SK-N-SH (cell line): ENCODE results near the gene IQCK. TPM values are rescaled to one million over a fixed set of nuclear protein-coding genes. Genes with fewer than 3 reads are reported as not detected.

Experiments
- CTCF ChIA-PET: fragments of 300-600, 350-600 bp; formaldehyde crosslinking; extraction: SDS; loops from one replicate; lab custom pipeline; 2021; lab: Yijun Ruan, JAX
- POLR2A ChIA-PET: fragments of 350-600 bp; sonication (Branson Sonifier 250); formaldehyde crosslinking; extraction: SDS; loops from one replicate; lab custom pipeline; 2020; ENCODE audit warnings: antibody characterized with exemption, inconsistent platforms; lab: Yijun Ruan, JAX
- DNase-seq: peaks from one replicate; pipeline ENCODE4 v3.0.0; 2012
- H2AFZ ChIP-seq: fragments of 200-600 bp; sonication (generic); 2 replicates; pipeline ENCODE4 v1.8.1; 2016; ENCODE audit warnings: antibody characterized with exemption, mild to moderate bottlenecking, low read depth
- H3F3A ChIP-seq: fragments of 200-600 bp; sonication (generic); replicated peaks from 2 replicates; pipeline ENCODE3; 2016; ENCODE audit warnings: antibody characterized with exemption, mild to moderate bottlenecking; ENCODE audit not compliant: insufficient read depth
- H3K27ac ChIP-seq, 2 experiments: fragments of 200-500 bp in 1 of 2; fragments of 200-600 bp in 1 of 2; sonication (Bioruptor generic) in 1 of 2; sonication (generic), shearing (Covaris generic) in 1 of 2; 2 replicates each; pipeline versions ENCODE4 v1.5.1 to v1.6.1; 2014 to 2016; ENCODE audit warnings: low read depth in 2 of 2, inconsistent platforms in 1 of 2, low read length in 1 of 2, mild to moderate bottlenecking in 1 of 2, mixed read lengths in 1 of 2
- H3K27me3 ChIP-seq: fragments of 200-600 bp; sonication (generic), shearing (Covaris generic); 2 replicates; pipeline ENCODE4 v1.6.1; 2016; ENCODE audit warnings: mixed run types; ENCODE audit not compliant: insufficient read depth
- H3K36me3 ChIP-seq, 2 experiments: fragments of 200-500 bp in 1 of 2; fragments of 200-600 bp in 1 of 2; sonication (Bioruptor generic) in 1 of 2; sonication (generic) in 1 of 2; replicated peaks in 1 of 2; 2 replicates each; pipeline versions ENCODE3 to v1.5.1; 2014 to 2016; ENCODE audit warnings: low read length in 1 of 2, mild to moderate bottlenecking in 1 of 2; ENCODE audit not compliant: insufficient read depth in 2 of 2, control insufficient read depth in 1 of 2
- H3K4me1 ChIP-seq, 2 experiments: fragments of 200-500 bp in 1 of 2; fragments of 200-600 bp in 1 of 2; sonication (Bioruptor generic) in 1 of 2; sonication (generic), shearing (Covaris generic) in 1 of 2; 2 replicates each; pipeline versions ENCODE4 v1.5.1 to v1.6.1; 2014 to 2016; ENCODE audit warnings: low read depth in 1 of 2, low read length in 1 of 2, mixed run types in 1 of 2; ENCODE audit not compliant: insufficient read depth in 2 of 2, control insufficient read depth in 1 of 2
- H3K4me2 ChIP-seq: fragments of 200-600 bp; sonication (generic), shearing (Covaris generic); 2 replicates; pipeline ENCODE4 v1.6.1; 2017; ENCODE audit warnings: mixed run types
- H3K4me3 ChIP-seq, 2 experiments: fragments of 200-500 bp in 1 of 2; fragments of 200-600 bp in 1 of 2; sonication (Bioruptor generic) in 1 of 2; sonication (generic), shearing (Covaris generic) in 1 of 2; 2 replicates each; pipeline versions ENCODE4 v1.5.1 to v1.8.1; 2014 to 2016; ENCODE audit warnings: low read depth in 2 of 2, inconsistent platforms in 1 of 2, low read length in 1 of 2, mild to moderate bottlenecking in 1 of 2, mixed read lengths in 1 of 2, moderate library complexity in 1 of 2
- H3K79me2 ChIP-seq: fragments of 200-600 bp; sonication (generic); 2 replicates; pipeline ENCODE4 v1.8.1; 2017; ENCODE audit warnings: mild to moderate bottlenecking; ENCODE audit not compliant: insufficient read depth
- H3K9ac ChIP-seq: fragments of 200-600 bp; sonication (generic); 2 replicates; pipeline ENCODE4 v1.6.1; 2017; ENCODE audit warnings: mixed run types
- H3K9me2 ChIP-seq: fragments of 200-600 bp; sonication (generic); 2 replicates; pipeline ENCODE4 v1.6.1; 2017; ENCODE audit warnings: mixed run types
- H3K9me3 ChIP-seq: fragments of 200-600 bp; sonication (generic); 2 replicates; pipeline ENCODE4 v1.6.1; 2017; ENCODE audit warnings: mixed run types, mild to moderate bottlenecking, moderate library complexity
- H4K20me1 ChIP-seq: fragments of 200-600 bp; sonication (generic); 2 replicates; pipeline ENCODE4 v1.6.1; 2017; ENCODE audit warnings: mild to moderate bottlenecking, mixed run types; ENCODE audit not compliant: insufficient read depth
- EP300 ChIP-seq, 2 experiments: IDR thresholded peaks; 2 replicates each; pipeline versions ENCODE4 v1.4.0 to v1.6.1; 2012; ENCODE audit warnings: borderline replicate concordance in 1 of 2, low read depth in 1 of 2, low read length in 1 of 2
- FOSL2 ChIP-seq: IDR thresholded peaks from 2 replicates; pipeline ENCODE4 v1.4.0; 2012; ENCODE audit warnings: low read depth, mild to moderate bottlenecking, moderate library complexity, borderline replicate concordance
- GABPA ChIP-seq: IDR thresholded peaks from 2 replicates; pipeline ENCODE4 v1.4.0; 2012; ENCODE audit warnings: low read depth, mild to moderate bottlenecking
- MEF2A ChIP-seq: IDR thresholded peaks from 2 replicates; pipeline ENCODE4 v1.4.0; 2012; ENCODE audit warnings: low read depth, borderline replicate concordance
- MXI1 ChIP-seq: IDR thresholded peaks from 2 replicates; pipeline ENCODE4 v1.6.1; 2012; ENCODE audit warnings: mild to moderate bottlenecking, low read depth, low read length, improper control_type of control experiment
- NRF1 ChIP-seq: IDR thresholded peaks from 2 replicates; pipeline ENCODE4 v1.6.1; 2012; ENCODE audit warnings: low read depth, mild to moderate bottlenecking, low read length
- POLR2AphosphoS5 ChIP-seq: IDR thresholded peaks from 2 replicates; pipeline ENCODE4 v1.6.1; 2012; ENCODE audit warnings: low read depth, low read length
- RFX5 ChIP-seq: IDR thresholded peaks from 2 replicates; pipeline ENCODE4 v1.6.1; 2012; ENCODE audit warnings: mild to moderate bottlenecking, improper control_type of control experiment, low read length
- SIN3A ChIP-seq: IDR thresholded peaks from 2 replicates; pipeline ENCODE4 v1.6.1; 2012; ENCODE audit warnings: low read depth, mild to moderate bottlenecking, low read length, moderate library complexity, borderline replicate concordance
- WGBS: methylation state at CpG from one replicate; pipeline ENCODE4 v1.1.6; 2017; ENCODE audit warnings: low lambda C conversion rate; 5-methylcytosine and 5-hydroxymethylcytosine counted together
- polyA plus RNA-seq, 3 experiments: library from polyadenylated mRNA; depleted of rRNA; stranded (reverse); fragments of >200 nt; gene quantifications; 2 replicates each; pipeline ENCODE4 v1.2.3, GENCODE V29; 2012
- TF ChIP-seq, protein P1 (sequence below): fragments of 150-350 bp; IDR thresholded peaks from 2 replicates; pipeline ENCODE4 v1.6.1; 2017; ENCODE audit warnings: antibody characterized with exemption, low read length, low read depth, borderline replicate concordance
- TF ChIP-seq, protein P2 (sequence below): IDR thresholded peaks from 2 replicates; pipeline ENCODE4 v1.4.0; 2012; ENCODE audit warnings: low read depth, borderline replicate concordance

Gene IQCK
- polyA plus RNA-seq, 1 of the 3 experiments (the other 2 are of a cell fraction), result 7.3 TPM

- TF ChIP-seq MEF2A, result no peak
These were observed 6.4 kb upstream of the IQCK start (continued) for GRCh38 chr16:19711643-19712042.

DNA sequence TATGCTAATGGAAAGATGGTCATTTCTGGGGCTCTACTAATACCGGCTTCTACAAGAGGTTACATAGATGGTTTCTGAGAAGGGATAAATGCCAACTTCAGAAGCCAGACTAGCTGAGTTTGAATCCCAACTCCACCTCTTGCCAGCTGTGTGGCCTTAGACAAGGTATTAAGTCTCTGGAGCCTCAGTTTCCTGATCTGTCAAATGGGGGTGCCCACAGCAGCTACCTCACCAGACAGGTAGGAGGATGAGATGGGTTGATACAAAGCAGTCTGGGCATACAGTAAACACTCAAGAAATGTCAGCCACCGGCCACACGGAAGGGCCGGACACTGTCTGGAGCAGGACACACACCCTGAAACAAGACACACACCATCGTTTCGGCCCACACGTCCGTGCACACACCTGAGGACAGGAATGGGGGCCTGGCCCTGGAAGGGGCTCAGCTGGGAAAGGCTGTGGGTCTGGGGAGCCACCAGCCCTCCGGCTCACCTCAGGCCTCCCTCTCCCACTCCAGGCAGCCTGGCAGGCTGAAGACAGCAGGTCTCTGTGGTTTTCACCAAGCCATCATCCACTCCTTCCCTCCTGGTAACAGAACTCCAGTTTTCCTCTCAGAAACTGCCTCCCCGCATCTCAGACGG is 5.5 kb upstream of the IQCK start:
- peaks cover 0 to 10% of the 10 kb centered on the region in 2 experiments; a peak in 1 of 4 replicates for H3K4me1 ChIP-seq
- no peak overlapping the region for H3K4me2 ChIP-seq
- peaks cover 75% of the 10 kb centered on the region for H3K79me2 ChIP-seq
- no peak for TF ChIP-seq POLR2AphosphoS5
- TF ChIP-seq, protein P1, sequence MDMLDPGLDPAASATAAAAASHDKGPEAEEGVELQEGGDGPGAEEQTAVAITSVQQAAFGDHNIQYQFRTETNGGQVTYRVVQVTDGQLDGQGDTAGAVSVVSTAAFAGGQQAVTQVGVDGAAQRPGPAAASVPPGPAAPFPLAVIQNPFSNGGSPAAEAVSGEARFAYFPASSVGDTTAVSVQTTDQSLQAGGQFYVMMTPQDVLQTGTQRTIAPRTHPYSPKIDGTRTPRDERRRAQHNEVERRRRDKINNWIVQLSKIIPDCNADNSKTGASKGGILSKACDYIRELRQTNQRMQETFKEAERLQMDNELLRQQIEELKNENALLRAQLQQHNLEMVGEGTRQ, result no peak
- TF ChIP-seq MXI1, result no peak
- no peak for TF ChIP-seq EP300 (IDR thresholded peaks at IDR 0.05; ENCODE audit: borderline replicate concordance in 1 of 2, low read depth in 1 of 2, low read length in 1 of 2)
- TF ChIP-seq FOSL2, result no peak
- TF ChIP-seq NRF1, result no peak
- no peak for TF ChIP-seq SIN3A
- TF ChIP-seq GABPA, result no peak
- no peak for TF ChIP-seq MEF2A
- TF ChIP-seq, protein P2, sequence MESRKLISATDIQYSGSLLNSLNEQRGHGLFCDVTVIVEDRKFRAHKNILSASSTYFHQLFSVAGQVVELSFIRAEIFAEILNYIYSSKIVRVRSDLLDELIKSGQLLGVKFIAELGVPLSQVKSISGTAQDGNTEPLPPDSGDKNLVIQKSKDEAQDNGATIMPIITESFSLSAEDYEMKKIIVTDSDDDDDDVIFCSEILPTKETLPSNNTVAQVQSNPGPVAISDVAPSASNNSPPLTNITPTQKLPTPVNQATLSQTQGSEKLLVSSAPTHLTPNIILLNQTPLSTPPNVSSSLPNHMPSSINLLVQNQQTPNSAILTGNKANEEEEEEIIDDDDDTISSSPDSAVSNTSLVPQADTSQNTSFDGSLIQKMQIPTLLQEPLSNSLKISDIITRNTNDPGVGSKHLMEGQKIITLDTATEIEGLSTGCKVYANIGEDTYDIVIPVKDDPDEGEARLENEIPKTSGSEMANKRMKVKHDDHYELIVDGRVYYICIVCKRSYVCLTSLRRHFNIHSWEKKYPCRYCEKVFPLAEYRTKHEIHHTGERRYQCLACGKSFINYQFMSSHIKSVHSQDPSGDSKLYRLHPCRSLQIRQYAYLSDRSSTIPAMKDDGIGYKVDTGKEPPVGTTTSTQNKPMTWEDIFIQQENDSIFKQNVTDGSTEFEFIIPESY, result no peak
- TF ChIP-seq RFX5, result no peak
- peaks cover 34% of the 10 kb centered on the region for H4K20me1 ChIP-seq
- H3K9me3 ChIP-seq, result no peaks in the 10 kb centered on the region
- H3K27ac ChIP-seq, result no peak overlapping the region
- POLR2A ChIA-PET, result interaction anchor here (1.1 to 1.3 kb wide), 2 partner anchors 8 to 41 kb away, joined by 3 to 5 read pairs; no protein-coding TSS in a partner anchor
- no peaks in the 10 kb centered on the region for H3F3A ChIP-seq
- no peak overlapping the region for H3K4me3 ChIP-seq
- no peak for DNase-seq
- H2AFZ ChIP-seq, result no peak overlapping the region
- H3K9me2 ChIP-seq, result no peaks in the 10 kb centered on the region
- CTCF ChIA-PET, result interaction anchor here (1.1 kb wide), 1 partner anchor 174 kb away, joined by 5 read pairs; no protein-coding TSS in a partner anchor
- H3K9ac ChIP-seq, result no peak overlapping the region
- 95% methylated on average over 9 of the region's 11 CpGs for WGBS
- no peaks in the 10 kb centered on the region for H3K27me3 ChIP-seq
- H3K36me3 ChIP-seq, result peaks cover 19 to 66% of the 10 kb centered on the region in 2 experiments
